Neural cell (in vitro differentiated cells): ENCODE data around the gene SFTPD.

ENCODE experiments used
- EP300 ChIP-seq: fragments of 450-650 bp; conservative IDR thresholded peaks from 2 replicates; pipeline ENCODE4 v1.6.1; 2014; ENCODE audit warnings: antibody characterized with exemption, mild to moderate bottlenecking, moderate library complexity; ENCODE audit not compliant: poor library complexity, severe bottlenecking
- EZH2 ChIP-seq: fragments of 200-600, 300-800 bp; shearing (Covaris generic), sonication (generic); IDR thresholded peaks from 2 replicates; pipeline ENCODE4 v1.6.1; 2014; ENCODE audit warnings: antibody characterized with exemption, low read length, borderline replicate concordance, mild to moderate bottlenecking; ENCODE audit not compliant: insufficient read depth, poor library complexity, severe bottlenecking
- MXI1 ChIP-seq: fragments of 450-650 bp; conservative IDR thresholded peaks from 2 replicates; pipeline ENCODE4 v1.6.1; 2014; ENCODE audit warnings: antibody characterized with exemption, mild to moderate bottlenecking; ENCODE audit not compliant: poor library complexity, severe bottlenecking
- POLR2AphosphoS5 ChIP-seq: IDR thresholded peaks from 2 replicates; pipeline ENCODE4 v1.6.1; 2012
- RAD21 ChIP-seq: fragments of 450-650 bp; conservative IDR thresholded peaks from 2 replicates; pipeline ENCODE4 v1.6.1; 2014; ENCODE audit warnings: antibody characterized with exemption, mild to moderate bottlenecking, moderate library complexity
- SMC3 ChIP-seq: fragments of 450-650 bp; conservative IDR thresholded peaks from 2 replicates; pipeline ENCODE4 v1.6.1; 2014; ENCODE audit warnings: antibody characterized with exemption, mild to moderate bottlenecking, moderate library complexity; ENCODE audit not compliant: poor library complexity
- TF ChIP-seq, protein P1 (sequence below): fragments of 450-650 bp; IDR thresholded peaks from 2 replicates; pipeline ENCODE4 v1.5.1; 2014; ENCODE audit warnings: antibody characterized with exemption, mild to moderate bottlenecking, moderate library complexity; ENCODE audit not compliant: poor library complexity, severe bottlenecking
- TF ChIP-seq, protein P2 (sequence below): IDR thresholded peaks from 2 replicates; pipeline ENCODE4 v1.6.1; 2012; ENCODE audit warnings: borderline replicate concordance

DNA sequence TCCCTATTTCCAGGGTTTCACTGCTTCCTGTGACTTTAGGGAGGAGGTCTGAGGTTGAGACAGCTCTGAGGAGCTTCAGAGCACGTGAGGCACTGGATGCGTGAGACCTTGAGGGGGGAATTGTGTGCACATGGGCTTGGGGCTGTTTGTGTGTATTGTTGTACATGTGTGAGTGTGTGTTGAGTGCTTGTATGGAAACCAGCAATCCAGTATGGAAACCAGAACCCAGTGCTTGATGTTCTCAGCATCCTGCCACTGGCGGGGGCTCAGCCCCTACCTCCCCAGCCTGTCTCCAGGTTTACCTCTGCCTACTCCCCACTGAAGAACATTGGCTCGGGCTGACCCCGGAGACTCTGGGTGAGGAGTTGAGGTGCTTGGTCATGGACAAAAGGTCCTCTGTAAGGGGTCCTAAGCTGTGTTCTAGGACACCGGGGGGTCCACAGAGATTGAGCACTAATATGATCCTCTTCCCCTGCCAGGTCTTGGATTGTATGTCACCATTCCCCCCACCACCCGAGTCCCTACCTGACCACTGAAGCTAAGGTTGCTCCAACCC, 20.8 kb downstream of the SFTPD start:
- TF ChIP-seq POLR2AphosphoS5 (no peak), EP300 (no peak), EZH2 (no peak), RAD21 (no peak), MXI1 (no peak), SMC3 (no peak)
- TF ChIP-seq, protein P1, sequence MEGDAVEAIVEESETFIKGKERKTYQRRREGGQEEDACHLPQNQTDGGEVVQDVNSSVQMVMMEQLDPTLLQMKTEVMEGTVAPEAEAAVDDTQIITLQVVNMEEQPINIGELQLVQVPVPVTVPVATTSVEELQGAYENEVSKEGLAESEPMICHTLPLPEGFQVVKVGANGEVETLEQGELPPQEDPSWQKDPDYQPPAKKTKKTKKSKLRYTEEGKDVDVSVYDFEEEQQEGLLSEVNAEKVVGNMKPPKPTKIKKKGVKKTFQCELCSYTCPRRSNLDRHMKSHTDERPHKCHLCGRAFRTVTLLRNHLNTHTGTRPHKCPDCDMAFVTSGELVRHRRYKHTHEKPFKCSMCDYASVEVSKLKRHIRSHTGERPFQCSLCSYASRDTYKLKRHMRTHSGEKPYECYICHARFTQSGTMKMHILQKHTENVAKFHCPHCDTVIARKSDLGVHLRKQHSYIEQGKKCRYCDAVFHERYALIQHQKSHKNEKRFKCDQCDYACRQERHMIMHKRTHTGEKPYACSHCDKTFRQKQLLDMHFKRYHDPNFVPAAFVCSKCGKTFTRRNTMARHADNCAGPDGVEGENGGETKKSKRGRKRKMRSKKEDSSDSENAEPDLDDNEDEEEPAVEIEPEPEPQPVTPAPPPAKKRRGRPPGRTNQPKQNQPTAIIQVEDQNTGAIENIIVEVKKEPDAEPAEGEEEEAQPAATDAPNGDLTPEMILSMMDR = no peak
- TF ChIP-seq, protein P2, sequence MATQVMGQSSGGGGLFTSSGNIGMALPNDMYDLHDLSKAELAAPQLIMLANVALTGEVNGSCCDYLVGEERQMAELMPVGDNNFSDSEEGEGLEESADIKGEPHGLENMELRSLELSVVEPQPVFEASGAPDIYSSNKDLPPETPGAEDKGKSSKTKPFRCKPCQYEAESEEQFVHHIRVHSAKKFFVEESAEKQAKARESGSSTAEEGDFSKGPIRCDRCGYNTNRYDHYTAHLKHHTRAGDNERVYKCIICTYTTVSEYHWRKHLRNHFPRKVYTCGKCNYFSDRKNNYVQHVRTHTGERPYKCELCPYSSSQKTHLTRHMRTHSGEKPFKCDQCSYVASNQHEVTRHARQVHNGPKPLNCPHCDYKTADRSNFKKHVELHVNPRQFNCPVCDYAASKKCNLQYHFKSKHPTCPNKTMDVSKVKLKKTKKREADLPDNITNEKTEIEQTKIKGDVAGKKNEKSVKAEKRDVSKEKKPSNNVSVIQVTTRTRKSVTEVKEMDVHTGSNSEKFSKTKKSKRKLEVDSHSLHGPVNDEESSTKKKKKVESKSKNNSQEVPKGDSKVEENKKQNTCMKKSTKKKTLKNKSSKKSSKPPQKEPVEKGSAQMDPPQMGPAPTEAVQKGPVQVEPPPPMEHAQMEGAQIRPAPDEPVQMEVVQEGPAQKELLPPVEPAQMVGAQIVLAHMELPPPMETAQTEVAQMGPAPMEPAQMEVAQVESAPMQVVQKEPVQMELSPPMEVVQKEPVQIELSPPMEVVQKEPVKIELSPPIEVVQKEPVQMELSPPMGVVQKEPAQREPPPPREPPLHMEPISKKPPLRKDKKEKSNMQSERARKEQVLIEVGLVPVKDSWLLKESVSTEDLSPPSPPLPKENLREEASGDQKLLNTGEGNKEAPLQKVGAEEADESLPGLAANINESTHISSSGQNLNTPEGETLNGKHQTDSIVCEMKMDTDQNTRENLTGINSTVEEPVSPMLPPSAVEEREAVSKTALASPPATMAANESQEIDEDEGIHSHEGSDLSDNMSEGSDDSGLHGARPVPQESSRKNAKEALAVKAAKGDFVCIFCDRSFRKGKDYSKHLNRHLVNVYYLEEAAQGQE = no peak
